Measurements from ENCODE around the gene ROBO1. TPM values are rescaled to one million over a fixed set of nuclear protein-coding genes. Genes with fewer than 3 reads are reported as not detected.
"Not testable (repeated sequence)": the region's sequence is repeated elsewhere in the genome, so short reads cannot be mapped to it uniquely, and the experiment has no call there.

ROBO1 gene
- total RNA-seq, 1 donor from 2014 or later, result 38.8 TPM

DNA sequence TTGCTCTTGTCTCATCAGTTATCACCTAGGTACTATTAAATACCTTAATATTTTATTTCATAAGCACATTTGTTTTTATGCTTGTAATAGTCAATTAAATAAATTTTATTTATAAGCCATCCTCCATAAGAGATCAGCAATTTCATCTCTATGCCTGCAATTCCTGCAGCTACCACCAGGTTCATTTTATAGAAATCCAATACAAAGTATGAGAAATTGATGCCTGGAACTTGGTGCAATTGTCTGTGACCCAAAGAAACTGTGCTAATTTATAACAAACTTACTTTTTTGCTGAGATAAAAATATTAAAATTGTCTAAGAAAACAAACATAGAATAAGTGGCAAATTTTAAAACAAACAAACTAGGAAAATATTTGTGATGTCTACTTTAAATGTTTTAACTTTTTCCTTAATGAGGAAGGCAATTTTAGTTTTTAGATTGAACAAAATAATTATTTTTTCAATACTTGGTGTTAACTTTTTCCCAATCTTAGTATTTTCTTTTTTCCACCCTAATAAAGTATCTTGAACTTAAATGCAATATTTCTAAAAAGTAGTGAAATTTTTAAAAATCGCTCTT lies 1026.6 kb downstream of the ROBO1 start:
- DNase-seq (ENCODE audit: low spot score), result no peak

GRCh38 chr3:78738833-78739232 lies 1029.0 kb downstream of the ROBO1 start:
- no peak for DNase-seq (ENCODE audit: low spot score)

DNA sequence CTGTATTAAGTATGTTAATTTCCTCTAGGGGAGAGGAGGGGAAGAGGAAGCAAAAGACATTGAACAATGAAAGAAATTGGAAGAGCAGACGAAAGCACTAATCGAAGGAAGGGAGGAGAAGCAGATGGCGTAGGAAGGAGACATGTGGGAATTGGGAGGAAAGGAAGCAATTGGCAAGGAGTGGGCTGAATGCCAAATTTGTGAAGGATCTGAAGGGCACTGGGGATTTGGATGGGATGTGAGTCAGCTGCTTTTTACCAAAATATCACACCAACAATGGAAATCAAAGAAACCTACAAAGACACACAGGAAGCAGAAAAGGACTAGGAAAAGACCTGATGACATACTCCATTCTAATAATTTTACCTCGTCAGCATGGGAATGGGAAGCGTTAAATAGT lies 1029.8 kb downstream of the ROBO1 start:
- DNase-seq (ENCODE audit: low spot score), result no peak

- no peak for DNase-seq (ENCODE audit: low spot score)
These were observed 1030.9 kb downstream of the ROBO1 start for GRCh38 chr3:78736863-78737262.

- DNase-seq (ENCODE audit: low spot score), result no peak
These were observed 1033.7 kb downstream of the ROBO1 start for GRCh38 chr3:78734048-78734637.

- no peak for DNase-seq (ENCODE audit: low spot score)
These were observed 1034.9 kb downstream of the ROBO1 start for GRCh38 chr3:78732893-78733292.

GRCh38 chr3:78732471-78732870 lies 1035.3 kb downstream of the ROBO1 start:
- no peak for DNase-seq (ENCODE audit: low spot score)

- DNase-seq (ENCODE audit: low spot score), result no peak
These were observed 1037.9 kb downstream of the ROBO1 start for GRCh38 chr3:78729946-78730345.

GRCh38 chr3:78728406-78729145 lies 1039.2 kb downstream of the ROBO1 start:
- DNase-seq (ENCODE audit: low spot score), result peak; percentile 65

- DNase-seq (ENCODE audit: low spot score), result no peak
These were observed 1041.3 kb downstream of the ROBO1 start for GRCh38 chr3:78726545-78726944.

- no peak for DNase-seq (ENCODE audit: low spot score)
These were observed 1042.0 kb downstream of the ROBO1 start for GRCh38 chr3:78725703-78726246.

DNA sequence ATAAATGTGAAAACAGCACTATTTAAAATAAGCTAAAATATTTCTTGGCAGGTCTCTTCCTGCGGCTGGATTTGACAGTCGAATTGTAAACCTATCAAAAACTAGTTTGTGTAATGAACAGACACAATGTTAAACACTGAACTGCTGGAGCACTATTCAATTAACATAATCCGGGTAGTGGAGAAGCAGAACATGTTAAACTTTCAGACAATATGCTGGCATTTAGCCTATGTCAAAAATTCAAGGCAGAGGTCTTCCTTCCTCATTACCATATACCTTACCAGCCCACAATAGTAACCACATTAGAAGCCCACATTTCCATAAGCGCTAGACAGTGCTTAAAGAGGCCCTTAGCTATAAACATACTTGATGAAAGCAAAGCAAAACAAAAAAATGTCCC lies 1042.9 kb downstream of the ROBO1 start:
- no peak for DNase-seq (ENCODE audit: low spot score)

GRCh38 chr3:78724364-78724763 lies 1043.4 kb downstream of the ROBO1 start:
- DNase-seq (ENCODE audit: low spot score), result not testable (repeated sequence)

DNA sequence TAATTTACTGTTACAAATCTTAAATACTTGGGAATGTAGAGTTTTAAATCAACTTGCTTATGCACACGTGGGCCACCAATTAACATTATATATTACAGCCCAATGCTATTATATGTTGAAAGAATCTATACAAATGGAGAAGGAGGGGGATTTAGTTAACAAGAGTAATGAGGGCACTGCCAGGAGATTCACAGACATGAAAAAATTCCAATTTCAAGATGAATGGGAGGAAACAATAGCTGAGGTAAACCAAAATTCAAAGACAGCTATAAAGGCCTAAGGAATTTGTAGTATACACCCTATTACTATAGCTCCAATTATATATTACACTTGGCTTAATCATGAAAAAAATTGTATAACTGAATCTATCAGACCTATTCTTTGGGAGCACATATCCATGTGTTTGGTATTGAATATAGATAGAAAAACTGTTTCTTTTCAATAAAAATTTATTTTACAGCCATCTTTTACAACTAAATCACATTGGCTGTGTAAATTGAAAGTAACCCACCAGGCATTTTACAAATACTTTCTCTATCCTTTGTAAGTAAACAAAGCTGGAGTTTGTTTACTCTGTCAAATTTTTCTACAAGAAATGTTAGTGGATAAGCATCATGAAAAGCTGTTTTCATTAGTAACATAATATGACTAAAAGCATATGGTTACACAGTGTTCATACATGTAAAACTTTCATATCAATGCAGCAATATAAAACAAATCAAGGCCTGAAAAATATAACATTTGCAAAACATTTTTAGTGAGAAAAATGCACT lies 1045.8 kb downstream of the ROBO1 start:
- no peak for DNase-seq (ENCODE audit: low spot score)

DNA sequence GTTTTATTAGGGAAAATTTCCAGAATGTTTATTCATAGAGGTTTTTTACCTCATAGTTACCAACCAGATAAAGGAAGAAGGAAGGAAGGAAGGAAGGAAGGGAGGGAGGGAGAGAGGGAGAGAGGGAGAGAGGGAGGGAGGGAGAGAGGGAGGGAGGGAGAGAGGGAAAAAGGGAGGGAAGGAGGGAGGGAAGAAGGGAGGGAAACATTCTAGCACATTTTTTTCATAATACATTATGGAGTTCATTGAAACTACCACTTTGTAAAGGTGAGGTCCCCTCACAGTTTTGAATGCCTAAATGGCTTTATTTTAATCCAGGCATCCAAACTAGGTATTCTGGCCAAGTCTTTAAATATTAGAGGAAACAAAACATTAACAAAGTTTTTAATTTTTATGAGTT lies 1049.1 kb downstream of the ROBO1 start:
- no peak for DNase-seq (ENCODE audit: low spot score)

- no peak for DNase-seq (ENCODE audit: low spot score)
These were observed 1050.8 kb downstream of the ROBO1 start for GRCh38 chr3:78717041-78717440.

DNA sequence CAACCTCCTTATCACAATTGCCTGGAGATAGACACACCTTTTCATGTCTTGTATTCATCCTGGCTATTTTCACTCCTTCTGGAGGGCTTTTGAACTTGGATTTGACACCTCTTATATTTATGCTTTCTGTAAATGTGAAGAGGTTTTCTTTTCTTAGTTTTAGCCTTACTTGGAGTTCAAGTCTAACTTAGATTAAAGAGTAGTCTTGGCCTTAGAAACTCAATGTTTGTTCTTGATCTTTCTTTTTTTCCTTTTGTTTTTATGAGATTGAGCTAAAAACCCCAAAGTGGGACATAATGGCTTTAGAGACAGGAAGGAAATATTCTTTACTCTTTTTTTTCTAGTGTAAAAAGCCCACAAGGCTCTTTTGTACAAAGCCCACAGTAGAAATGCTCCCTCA lies 1054.9 kb downstream of the ROBO1 start:
- no peak for DNase-seq (ENCODE audit: low spot score)

GRCh38 chr3:78712270-78712669 lies 1055.5 kb downstream of the ROBO1 start:
- DNase-seq (ENCODE audit: low spot score), result no peak

DNA sequence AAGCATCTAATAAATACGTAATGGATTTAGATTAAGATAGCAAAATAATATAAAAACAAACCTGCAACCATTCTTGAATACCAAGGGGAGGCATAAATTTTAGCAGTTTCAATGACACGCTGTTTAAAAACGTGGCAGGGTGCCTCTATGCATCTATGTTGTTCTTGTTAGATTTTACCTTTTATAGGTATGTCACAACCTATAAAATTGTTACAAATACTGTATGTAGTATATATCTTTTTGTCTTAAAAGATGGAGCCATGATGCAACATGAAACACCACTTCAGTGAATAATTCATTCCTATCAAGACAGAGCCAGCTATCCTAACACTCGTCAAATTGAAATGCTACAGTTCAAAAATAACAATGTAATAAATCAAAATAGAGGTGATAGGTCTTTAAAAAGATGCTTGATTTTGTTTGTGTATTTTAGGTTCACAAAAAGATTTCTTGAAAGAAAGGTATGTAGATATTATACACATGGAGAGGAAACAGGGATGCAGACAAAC lies 1059.2 kb downstream of the ROBO1 start:
- DNase-seq (ENCODE audit: low spot score), result no peak

DNA sequence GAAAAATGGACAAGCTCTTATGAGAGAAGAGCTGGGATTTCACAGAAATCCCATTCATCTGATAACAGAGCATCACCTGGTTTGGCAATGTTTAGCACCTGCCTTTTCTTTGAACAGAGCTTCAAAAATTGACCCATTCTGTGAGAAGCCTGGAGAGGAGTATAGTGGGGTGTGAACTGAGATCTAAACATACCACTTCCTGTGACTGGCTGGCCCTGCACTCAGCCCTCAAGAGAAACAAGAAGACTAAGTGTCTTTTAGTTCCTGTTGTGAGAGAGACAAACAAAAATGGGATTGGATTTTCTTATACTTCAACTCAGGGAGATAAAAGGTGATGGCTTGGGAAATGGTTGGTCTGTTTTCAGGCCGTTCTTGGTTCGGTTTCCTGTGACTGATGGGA lies 1060.2 kb downstream of the ROBO1 start:
- DNase-seq (ENCODE audit: low spot score), result no peak

GRCh38 chr3:78706906-78707523 lies 1060.8 kb downstream of the ROBO1 start:
- no peak for DNase-seq (ENCODE audit: low spot score)

DNA sequence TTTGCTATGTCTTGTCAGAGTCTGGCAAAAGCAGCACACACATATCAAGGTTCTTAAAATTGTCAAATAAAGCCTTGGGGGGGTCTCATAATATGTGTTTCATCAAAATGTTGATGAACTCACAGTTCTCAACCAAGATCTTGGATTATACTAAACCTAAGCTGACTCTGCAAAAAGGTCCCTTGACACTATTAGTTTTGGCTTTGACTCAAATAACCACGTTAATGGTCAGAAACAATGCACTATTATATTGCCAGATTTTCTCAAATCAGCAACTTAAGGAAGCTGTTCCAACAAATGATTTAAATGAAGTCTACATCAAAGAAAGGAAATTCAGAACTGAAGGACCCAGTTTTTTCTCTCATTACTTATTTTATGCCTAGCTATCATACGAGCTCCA lies 1063.9 kb downstream of the ROBO1 start:
- DNase-seq (ENCODE audit: low spot score), result no peak
